ENCODE results near the gene AADACL4.
"Not testable (repeated sequence)": the region's sequence is repeated elsewhere in the genome, so short reads cannot be mapped to it uniquely, and the experiment has no call there.

AADACL4 gene

DNA sequence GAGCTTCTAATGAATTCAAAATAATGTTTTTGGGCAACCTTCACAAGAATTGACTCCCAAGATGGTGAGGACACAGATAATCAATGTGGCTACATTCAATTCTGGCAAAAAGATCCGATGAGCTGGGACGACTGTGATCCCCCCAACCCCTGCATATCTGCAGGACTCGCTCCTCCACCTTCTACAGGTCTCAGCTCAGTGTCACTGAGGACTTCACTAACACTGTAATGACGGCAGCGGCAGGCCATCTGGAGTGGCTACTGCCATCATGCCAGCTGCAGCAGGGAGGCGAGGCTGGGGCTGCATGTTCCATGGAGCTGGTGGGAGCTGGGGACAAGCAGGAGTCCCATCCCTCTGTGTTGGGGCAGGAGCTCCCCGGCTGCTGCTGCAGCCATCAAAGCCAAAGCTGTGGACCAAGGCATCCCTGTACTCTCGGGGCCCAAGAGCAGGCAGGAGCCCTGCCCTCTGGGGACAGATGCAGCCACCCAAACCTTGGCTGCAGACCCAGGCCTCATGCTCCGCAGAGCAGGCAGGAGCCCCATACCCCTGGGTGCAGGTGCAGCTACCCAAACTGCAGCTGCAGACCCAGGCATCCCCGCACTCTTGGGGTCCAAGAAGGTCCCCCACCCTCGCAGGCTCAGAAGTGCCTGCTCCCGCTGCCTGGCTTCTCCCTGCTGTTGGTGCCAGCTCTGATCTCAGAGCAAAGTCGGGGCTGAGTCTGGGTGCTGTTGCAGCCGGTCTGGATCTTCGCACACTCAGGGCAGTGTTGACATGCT is 13.7 kb upstream of the AADACL4 start:
- DNase-seq (ENCODE audit: low read depth in 2 of 2), result no peak

DNA sequence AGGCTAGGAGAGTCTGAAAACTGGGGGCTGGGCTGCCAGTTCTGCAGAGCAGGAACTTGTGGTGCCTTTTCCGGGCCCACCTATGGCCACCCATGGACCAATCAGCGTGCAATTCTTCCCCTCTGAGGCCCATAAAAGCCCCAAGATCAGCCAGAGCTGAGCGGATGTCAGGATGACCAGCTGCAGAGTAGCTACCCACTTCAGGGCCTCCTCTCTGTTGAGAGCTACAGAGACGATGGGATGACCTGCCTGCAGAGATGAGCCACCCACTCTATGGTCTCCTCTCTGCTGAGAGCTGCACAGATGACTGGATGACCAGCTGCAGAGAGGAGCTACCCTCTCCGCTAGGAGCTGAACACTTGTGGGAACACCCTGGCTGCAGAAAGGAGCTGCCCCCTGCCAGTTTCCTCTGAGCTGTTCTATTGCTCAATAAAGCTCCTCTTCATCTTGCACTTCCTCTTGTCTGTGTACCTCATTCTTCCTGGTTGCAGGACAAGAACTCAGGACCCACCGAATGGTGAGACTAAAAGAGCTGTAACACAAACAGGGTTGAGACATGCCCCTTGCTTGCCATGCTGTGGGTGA is 12.8 kb upstream of the AADACL4 start:
- DNase-seq (ENCODE audit: low read depth in 2 of 2), result no peak

DNA sequence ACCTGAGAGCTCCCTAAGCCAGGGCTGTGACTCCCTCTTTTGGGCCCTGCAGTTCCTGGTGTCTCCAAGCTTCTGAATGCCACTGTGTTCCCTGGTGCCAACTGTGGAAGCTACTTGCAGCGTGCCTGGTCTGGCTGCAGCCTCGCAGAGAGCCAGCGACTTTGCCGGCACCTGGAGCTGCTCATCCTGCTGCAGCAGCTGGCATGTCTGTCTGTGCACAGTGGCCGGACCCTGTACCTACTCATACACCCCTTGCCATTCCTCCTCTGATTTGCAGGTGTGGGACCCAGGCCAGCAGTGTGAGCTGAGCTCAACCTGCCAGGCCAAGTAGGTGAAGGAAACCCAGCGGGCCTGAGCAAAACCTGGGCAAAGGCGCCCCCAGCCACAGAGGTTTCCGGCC is 12.3 kb upstream of the AADACL4 start:
- DNase-seq (ENCODE audit: low read depth in 2 of 2), result no peak

DNA sequence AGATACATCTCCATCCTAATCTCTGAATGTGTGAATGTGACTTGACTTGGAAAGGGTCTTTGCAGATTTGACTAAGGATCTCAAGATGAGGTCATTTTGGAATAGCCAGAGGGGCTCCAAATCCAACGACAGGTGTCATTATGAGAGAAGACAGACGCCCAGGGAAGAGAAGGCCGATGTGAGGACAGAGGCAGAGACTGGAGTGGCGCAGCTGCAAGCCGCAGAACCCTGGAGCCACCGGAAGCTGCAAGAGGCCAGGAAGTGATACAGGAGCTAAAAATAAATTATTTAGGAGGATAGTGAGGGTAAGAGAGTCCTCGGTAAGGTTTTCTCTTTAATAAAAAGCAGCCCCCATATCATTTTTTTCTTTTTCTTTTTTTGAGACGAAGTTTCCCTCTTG is 9.7 kb upstream of the AADACL4 start:
- DNase-seq (ENCODE audit: low read depth in 2 of 2), result no peak

DNA sequence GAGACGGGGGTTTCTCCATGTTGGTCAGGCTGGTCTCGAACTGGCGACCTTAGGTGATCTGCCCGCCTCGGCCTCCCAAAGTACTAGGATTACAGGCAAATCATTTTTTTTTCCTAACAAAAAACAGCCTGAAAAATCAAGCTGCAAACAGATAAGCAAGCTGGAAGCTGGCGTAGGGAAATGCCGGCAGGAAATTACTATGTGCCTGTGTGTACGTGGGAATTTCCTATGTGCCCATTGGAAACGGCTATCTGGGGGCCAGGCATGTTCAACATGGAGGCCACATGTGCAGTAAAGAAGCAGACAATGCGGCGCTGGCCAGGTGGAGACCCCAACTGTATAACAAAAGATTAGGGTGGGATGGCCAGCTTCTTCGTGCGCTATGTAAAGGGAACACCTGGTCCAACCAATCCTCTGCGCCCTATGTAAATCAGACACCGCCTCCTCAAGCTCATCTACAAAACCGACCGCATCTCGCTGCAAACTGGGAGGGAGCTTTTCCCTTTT is 9.1 kb upstream of the AADACL4 start:
- DNase-seq (ENCODE audit: low read depth in 2 of 2), result no peak

DNA sequence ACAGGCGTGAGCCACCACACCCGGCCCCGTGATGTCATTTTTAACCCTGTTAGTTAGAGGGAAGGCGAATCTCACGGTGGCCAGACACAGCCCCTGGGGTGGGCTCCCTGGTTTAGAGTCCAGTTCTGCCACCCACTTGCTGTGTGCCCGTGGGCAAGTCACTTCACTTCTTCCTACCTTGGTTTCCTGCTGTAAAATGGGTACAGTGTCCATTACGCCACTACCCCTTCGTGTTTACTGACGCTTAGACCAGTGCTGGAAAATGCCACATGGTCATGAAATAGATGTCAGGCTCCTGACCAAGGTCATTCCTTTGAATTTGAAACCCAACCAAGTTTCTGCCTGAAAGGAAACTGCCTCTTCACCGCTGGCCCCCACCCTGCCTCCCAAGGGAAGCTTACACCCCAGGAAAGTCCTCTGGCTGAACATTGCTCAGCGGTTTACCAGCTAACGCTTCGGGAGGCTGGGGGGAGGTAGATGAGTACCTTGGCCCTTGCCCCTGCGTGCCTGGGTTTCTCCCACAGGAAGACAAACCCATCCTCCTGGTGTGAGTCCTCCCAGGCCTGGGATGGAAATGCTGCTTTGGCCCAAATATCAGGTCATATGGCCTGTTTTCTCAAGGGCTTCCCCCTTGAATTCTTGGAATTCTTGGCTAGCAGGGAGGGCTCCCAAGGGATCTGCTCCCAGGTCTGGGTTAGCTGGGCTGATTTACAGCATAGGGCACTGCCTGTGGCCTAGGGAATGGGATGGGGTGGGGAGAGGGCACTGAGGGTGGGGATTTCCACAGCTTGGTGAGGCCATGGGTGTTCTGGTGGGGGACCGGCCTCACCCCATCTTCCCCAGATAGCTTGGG is 7.6 kb upstream of the AADACL4 start:
- no peak for DNase-seq (ENCODE audit: low read depth in 2 of 2)

DNA sequence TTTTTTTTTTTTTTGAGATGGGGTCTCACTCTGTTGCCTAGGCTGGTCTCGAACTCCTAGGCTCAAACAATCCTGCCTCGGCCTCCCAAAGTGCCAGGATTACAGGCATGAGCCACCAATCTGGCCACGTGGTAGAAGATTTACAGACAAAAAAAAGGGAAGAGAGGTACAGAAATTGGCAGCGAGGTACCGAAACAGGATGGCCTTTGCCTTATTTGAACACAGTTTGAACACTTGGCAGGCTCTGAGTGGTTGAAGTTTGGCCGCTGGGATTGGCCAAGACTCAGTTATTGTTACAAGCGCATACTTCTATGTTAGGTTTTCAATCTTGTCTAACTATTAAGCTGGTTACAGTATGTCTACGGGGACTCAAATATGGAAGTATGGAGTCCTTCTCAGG is 6.2 kb upstream of the AADACL4 start:
- DNase-seq (ENCODE audit: low read depth in 2 of 2), result no peak

DNA sequence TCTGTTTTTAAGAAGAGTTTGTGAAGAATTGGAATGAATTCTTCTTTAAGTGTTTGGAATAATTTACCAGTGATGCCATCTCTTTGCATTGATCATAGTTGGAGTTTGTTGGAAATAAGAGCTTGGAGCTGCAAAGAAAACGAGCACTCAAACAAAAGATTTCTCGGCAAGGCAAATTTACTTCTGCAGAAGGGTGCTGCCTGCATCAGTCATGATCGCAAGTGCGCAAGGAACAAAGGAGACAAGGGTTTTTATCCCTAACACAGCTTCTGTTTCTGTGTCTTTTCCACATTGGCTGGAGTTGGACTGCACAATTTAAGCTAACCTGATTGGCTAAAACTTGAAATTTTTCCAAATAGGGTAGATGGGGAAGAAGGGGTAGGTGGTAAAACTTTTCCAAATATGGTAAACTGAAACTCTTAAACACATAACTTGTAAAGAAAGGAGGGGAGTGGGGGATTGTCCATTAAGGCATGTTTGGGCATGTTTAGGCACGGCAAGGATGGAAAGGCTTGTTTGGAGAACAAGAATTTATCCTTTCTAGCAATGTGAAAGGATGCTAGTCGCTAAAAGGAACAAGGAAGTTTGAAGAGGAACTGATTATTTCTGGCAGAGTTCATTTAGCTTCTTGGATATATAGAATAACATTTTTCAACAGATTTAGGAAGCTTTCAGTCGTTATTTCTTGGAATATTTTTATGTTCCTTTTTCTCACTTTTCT is 3.5 kb upstream of the AADACL4 start:
- DNase-seq (ENCODE audit: low read depth in 2 of 2), result no peak

DNA sequence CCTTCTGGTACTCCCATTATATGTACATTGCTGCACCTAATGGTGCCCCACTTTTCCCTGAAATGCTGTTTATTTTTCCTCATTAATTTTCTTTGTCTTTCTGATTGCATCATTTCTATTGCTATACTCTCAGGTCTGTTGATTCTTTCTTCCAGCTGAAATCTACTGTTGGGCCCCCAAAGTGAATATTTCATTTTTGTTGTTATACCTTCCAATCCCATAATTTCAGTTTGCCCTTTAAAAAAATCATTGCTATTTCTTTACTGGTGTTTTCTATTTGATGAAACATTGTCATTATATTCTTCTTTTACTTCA is 3.0 kb upstream of the AADACL4 start:
- no peak for DNase-seq (ENCODE audit: low read depth in 2 of 2)

DNA sequence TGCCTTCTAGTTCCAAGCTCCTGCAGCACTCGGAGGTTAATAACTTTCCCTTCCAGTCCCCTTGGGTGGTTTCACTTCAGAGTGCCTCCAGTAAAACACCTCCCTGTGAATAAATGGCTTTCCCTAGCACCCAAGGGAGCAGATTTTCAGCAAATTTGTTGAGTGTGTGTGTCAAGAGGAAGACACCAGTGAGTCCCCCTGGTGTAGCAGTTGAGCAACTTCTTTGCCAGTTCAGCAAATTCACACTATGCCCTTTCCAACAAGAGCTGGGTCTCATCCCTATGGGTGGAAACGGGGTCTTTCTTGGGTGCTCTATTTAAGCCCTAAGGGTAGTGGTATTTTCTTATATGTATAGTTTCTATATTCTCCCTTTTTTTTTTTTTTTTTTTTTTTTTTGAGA is 806 bp upstream of the AADACL4 start:
- no peak for DNase-seq (ENCODE audit: low read depth in 2 of 2)

DNA sequence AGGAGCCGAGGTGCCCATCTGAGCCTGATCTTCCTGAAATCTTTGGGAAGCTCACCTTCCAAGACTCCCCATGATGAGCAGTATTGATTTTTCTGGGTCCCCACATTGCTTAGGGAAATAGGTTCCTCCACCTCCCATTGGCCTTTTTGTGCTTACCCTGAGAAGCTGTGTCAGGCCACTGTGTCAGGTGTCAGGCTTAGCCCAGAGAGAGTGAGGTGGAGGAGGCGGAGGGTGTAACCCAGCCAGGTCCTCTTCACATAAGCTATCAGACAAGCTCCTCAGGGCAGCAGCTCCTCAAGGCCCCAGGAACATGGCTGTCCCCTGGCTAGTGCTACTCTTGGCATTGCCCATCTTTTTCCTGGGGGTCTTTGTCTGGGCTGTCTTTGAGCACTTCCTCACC is 352 bp downstream of the AADACL4 start:
- DNase-seq (ENCODE audit: low read depth in 2 of 2), result no peak

DNA sequence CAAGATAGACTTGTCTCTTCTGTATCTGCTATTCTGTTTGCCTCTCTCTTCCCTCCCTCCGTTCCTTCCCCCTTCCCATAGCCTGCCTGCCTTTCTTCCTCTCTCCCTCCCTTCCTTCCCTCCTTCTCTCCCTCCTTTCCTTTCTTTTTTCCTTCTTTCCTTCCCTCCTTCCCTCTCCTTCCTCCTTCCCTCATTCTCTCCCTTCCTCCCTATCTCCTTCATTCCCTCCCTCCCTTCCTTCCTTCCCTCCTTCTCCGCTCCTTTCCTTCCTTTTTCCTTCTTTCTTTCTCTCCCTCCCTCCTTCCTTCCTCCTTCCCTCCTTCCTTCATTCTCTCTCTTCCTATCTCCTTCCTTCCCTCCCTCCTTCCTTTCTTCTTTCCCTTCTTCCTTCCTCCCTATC is 944 bp downstream of the AADACL4 start:
- no peak for DNase-seq (ENCODE audit: low read depth in 2 of 2)

DNA sequence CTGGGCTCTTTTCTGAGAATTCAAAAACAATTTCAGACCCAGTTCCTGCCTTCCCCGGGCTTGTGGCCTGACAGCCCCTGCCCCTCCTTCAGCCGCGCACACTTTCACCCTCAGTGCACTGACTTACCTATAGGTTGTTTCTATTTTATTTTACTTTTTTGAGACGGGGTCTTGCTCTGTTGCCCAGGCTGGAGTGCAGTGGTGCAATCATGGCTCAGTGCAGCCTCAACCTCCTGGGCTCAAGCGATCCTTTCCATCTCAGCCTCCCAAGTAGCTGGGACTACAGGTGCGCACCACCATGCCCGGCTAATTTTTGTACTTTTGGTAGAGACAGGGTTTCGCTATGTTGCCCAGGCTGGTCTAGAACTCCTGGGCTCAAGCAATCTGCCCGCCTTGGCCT is 1.5 kb downstream of the AADACL4 start:
- not testable (repeated sequence) for DNase-seq (ENCODE audit: low read depth in 2 of 2)

DNA sequence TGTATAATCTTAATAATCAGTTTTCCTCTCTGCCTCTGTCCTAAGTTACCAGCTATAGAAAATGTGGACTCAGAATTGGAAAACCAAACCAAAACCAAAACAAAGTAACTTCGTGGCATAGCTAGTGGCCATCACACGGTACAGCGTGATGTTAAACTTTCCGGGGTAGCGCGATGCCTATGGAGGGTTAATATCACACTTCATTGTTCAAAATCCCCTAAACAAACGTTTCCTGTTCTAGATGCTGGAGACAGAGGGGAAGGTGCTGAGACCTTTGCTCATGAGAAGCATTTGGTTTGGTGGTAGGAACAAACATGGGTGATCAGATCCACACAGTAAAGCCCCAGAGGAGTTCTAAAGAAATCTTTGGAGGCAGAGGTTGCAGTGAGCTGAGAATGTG is 4.9 kb downstream of the AADACL4 start:
- DNase-seq (ENCODE audit: low read depth in 2 of 2), result no peak

DNA sequence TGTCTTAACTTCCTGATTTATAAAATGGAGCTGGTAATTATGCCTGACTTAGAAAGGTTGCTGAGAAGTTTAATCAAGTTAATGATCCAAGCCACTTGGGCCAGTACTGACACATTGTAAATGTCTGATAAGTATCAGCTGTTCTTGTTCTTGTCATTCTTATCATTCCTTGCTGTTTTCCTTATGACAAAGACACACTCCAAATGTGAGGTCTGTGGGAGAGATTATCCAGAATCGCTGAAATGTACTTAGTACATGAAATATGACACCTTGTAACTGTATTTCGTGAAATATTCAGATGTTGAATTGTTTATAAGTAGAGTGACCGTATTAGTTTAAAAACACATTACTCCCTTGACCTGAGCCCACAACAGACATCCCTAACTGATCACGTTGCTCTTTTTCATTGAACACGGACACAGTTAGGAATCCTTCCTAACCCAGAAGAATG is 6.1 kb downstream of the AADACL4 start:
- DNase-seq (ENCODE audit: low read depth in 2 of 2), result no peak

DNA sequence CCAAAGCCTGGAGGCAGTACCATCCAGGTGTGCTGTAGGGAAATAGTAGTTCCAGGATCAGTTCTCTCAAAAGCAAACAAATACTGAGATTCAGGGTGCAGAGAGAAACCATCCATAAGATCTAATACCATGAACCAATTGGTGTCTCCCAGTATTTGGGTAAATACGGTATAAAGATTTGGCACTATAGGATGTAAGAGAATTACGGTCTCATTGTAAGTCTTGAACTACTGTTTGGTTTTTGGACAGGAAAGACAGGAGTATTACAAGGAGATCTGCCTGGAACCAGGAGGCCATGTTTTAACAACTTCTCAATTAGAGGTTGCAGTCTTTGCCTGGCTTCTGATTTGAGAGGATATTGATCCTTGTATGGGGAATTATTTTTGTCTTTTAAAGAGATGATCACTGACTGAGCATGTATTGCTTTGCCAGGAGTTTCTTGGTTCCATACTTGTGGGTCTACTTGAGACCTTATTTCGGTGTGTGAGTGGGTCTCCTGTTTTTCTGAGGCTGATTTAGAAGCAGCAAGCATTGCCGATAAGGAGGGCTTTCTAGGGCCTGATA is 10.2 kb downstream of the AADACL4 start:
- no peak for DNase-seq (ENCODE audit: low read depth in 2 of 2)

DNA sequence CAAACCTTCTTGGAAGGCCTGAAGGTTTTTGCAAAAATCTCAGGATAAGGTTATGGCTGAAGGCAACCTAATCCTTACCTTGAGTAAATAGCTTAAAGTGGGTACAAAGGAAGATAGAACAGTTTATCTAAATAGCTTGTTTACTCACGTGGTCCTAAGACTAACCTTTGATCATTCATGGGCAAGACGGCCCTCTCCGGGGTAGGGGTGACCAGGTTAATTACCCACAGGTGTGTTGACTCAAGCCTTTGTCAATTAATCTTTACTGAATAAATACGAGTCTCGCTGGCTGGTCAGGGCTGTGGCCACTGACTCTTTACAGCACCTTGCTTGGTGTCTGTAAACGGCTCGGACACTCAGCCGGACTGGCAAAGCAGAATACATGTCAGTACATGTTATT is 10.8 kb downstream of the AADACL4 start:
- no peak for DNase-seq (ENCODE audit: low read depth in 2 of 2)

DNA sequence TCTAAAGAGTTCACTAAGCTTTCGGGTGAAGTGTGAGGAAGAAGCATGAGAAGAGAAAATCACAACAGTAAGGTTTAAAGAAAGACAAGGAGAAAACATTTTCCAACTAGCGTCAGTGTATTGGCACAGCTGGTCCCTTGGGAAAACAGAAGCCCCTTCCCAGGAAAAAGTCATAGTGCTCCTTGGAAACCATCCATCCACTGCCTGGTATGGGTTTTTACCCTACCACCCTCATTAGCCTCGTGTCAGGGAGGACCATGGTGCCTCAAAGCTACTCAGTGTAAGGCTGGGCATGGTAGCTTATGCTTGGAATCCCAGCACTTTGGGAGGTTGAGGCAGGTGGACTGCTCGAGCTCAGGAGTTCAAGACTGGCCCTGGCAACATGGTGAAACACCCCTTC is 12.7 kb downstream of the AADACL4 start:
- DNase-seq (ENCODE audit: low read depth in 2 of 2), result no peak

DNA sequence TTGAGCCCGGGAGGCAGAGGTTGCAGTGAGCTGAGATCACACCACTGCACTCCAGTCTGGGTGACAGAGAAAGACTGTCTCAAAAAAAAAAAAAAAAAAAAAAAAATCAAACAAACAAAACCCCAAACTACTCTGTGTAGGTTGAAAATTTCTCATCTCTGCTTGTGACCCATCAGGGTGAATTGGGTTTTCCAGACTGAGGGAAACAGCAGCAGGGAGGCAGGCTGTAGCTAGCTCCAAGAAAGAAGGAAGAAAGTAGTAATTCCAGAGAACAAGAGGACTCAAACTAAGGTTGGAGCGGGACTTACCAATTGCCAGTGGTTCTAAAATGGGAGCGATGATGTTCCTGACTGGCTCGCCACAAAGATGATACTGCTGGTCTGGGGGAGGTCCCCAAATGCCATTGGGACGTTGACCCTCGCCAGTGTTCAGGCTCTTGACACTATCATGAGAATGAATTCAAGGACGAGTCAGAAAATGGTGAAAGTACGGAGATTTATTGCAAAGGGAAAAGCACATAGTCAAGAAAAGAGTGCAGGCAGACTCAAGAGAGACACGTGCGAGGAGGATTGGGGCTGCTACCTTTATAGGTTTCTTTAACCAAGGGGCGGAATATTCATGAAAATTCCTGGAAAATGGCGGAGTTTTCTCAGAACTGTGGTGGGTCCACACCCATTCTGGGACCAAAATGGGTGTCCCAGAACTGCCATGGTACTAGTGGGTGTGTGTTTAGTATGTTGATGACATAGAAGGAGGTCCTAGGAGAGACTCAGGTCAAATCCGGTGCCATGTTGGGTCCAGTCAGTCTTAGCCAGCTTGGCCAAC is 13.4 kb downstream of the AADACL4 start:
- no peak for DNase-seq (ENCODE audit: low read depth in 2 of 2)

DNA sequence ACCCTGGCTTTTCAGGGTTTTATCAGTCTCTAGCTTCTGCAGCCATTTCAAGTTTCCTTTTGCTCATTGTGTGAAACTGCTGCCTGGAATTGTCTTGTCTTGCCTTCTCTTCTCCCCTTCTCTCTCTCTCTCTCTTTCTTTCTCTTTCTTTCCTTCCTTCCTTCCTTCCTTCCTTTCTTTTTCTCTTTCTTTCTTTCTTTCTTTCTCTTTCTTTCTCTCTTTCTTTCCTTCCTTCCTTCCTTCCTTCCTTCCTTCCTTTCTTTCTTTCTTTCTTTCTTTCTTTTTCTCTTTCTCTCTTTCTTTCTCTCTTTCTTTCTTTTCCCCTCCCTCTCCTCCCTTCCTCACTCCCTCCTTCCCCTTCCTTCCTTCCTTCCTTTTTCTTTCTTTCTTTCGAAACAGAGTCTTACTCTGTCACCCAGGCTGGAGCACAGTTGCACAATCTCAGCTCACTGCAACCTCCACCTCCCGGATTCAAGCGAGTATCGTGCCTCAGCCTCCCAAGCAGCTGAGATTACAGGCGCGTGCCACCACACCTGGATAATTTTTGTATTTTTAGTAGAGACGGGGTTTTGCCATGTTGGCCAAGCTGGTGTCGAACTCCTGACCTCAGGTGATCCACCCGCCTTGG is 14.1 kb downstream of the AADACL4 start:
- DNase-seq (ENCODE audit: low read depth in 2 of 2), result not testable (repeated sequence)
